Stimulated activated CD4-positive, alpha-beta T cell treated with anti-CD3 and anti-CD28 coated beads, Interleukin-15, amount 100 ng/mL, for 24 hours (primary cell): ENCODE data around the gene HLA-B.
"Not testable (repeated sequence)": the region's sequence is repeated elsewhere in the genome, so short reads cannot be mapped to it uniquely, and the experiment has no call there.

Source experiments
- DNase-seq: peaks from one replicate; pipeline ENCODE4 v3.0.0-alpha.2; 2020

Gene HLA-B

DNA sequence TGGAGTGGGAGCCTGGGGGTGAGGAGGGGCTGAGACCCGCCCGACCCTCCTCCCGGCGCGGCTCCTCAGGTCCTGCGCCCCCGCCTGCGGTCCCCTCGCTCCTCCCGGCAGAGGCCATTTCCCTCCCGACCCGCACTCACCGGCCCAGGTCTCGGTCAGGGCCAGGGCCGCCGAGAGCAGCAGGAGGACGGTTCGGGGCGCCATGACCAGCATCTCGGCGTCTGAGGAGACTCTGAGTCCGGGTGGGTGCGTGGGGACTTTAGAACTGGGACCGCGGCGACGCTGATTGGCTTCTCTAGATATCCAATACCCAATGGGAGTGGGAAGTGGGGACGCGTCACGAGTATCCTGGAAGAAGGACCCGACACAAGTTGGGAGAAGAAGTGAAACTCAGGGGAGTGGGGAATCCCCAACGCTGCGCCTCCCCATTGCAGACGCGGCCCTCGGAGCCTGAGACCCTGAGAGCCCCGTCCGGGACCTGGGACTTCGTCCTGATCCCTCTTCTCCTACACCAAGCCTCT, at the start of gene HLA-B:
TSS of gene HLA-B (minus strand) at position 234 of the 521 bp plus-strand sequence. CDS start at position 213, 21 bp downstream.
- peak; percentile 86 for DNase-seq

DNA sequence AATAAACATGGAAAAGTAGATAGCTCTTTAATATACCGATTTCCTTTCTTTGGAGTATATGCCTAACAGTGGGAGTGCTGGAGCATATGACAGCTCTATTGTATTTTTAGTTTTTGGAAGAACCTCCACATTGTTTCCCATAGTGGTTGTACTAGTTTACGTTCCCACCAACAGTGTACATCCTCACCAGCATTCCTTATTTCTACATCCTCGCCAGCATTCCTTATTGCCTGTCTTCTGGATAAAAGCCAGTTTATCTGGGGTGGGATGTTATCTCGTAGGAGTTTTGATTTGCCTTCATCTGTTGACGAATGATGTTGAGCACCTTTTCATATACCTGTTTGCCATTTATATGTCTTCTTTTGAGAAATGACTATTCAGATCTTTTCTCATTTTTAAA, 49.0 kb upstream of the HLA-B start:
- DNase-seq = no peak

DNA sequence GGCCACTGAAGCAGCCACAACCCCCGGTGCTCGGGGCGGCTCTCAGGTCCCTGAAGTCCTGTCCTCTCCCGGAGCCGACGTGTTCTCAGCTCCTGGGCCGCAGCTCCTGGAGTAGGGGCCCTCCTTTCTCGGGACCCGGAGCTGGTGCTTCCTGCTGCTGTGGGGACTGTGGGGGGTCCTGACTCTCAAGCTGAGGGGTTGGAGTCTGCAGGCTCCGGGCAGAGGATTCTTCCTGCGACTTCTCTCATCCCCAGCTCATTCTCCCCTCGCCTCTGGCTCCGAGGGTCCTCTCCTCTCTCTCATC, 47.0 kb upstream of the HLA-B start:
- not testable (repeated sequence) for DNase-seq

DNA sequence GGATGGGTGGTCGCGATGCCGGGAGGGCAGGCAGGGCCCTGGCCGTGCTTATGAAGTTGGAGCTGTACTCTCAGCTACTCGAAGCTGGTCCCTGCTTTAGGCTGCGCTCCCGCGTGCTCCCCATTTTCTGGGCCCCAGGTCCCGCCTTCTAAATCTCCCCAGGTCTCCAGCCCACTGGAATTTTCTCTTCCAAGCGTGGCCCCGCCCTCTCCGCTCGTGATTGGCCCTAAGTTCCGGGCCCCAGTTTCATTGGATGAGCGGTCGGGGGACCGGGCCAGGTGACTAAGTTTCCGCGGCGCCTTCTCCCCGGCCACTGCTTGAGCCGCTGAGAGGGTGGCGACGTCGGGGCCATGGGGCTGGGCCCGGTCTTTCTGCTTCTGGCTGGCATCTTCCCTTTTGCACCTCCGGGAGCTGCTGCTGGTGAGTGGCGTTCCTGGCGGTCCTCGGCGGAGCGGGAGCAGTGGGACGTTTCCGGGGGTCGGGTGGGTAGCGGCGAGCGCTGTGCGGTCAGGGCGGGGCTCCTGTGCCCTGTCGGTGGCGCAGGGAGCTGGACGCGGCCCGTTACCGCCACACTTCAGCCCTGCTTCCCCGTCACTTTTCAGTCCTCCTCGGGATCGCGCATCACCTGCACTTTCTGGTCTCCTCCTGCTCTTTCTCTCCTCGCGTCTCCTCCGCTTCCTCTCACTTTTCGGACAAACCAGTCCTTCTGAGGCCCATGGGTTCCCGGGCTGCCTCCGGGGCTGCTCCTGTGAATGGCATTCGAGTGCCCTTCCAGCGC, 46.5 kb upstream of the HLA-B start, which contains the start of gene MICA:
TSS of gene MICA (plus strand) at position 313 of the 778 bp plus-strand sequence. CDS start at position 351, 38 bp downstream.
- peak; percentile 88 for DNase-seq

DNA sequence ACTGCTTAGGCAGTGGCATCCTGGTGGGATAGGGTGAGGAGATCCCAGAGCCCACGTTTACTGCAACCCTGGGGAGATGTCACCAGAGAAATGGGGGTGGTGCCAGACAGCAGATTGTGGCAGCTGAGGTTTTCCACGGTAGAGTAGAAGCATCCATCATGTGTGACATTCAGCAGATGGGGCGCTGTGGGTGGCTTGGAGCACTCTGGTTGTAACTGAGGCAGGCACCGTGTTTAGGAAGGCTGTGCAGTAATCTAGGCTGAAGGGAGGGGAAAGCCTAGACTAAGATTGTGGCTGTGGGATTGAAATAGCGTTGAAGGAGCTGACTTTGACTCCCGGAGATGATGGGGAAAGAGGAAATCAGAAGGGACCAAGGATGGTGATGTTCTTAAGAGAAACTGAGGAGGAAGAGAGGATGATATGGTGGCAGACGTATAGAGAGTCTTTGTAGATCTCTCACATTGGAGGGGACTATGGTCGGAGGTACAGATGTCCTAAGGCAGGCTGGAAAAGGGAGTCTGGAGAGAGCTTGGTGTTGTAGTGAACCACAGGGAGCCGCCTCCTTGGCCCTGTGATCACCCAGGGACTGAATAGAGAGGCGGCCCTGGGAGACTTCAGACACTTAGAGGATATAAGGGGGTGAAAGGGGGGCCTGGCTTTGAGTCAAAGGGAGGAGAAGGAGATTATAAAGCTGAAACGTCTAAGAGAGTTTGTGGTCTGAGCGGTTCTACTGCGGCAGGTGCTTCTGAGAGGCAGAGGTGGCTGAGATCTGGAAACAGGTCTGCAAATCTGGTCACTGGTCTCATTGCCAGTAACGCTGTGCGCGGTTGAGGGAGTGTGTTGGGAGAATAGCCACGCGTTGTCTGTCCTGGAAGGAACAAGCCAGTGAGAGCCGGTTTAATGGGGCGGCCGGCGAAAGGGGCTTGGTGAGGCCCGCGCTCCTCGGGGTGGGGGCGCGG, 45.6 kb upstream of the HLA-B start:
- DNase-seq = peak; percentile 43

DNA sequence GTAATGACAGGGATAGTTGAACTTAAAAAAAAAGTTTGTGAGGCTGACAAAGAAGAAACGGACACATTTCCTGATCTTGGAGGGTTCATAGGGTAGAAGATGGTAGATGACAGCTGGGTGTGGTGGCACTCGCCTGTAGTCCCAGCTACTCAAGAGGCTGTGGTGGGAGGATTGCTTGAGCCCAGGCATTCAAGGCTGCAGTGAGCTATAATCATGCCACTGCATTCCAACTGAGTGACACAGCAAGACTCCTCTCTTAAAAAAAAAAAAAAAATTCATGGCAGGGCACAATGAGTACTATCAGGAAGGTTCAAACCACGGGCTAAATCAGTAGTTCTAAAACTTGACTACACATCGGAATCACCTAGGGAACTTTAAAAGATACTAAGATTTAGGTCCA, 44.4 kb upstream of the HLA-B start:
- DNase-seq = no peak

DNA sequence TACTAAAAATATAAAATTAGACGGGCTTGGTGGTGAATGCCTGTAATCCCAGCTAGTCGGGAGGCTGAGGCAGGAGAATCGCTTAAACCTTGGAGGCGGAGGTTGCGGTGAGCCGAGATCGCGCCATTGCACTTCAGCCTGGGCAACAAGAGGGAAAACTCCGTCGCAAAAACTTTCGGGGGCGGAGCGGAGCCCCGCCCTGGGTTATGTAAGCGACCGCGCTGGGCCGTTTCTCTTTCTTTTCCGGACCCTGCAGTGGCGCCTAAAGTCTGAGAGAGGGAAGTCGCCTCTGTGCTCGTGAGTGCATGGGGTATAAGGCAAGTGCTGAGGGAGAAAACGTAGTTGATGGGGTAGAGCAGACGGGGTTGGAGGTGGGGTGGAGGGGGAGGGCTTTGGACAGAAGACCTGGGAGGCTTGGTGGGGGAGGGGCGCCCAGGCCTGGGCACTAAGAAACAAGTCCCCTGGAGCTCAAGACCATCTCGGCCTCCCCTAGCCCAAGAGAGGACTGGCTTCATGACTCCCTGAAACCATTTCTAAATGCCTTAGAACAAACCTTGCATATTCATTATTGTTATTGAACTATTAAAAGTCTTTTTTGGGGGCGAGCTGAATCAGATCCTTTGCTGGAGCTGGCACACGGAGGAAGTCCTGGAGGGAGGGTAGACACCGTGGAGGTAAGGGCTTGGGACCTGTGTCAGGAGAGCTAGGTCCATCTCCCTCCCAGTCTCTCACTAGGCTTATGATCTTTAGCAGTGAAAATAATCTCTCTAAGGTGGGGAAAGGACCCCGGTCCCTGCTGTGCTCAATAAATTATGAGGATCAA, 43.7 kb upstream of the HLA-B start:
- peak; percentile 82 for DNase-seq

DNA sequence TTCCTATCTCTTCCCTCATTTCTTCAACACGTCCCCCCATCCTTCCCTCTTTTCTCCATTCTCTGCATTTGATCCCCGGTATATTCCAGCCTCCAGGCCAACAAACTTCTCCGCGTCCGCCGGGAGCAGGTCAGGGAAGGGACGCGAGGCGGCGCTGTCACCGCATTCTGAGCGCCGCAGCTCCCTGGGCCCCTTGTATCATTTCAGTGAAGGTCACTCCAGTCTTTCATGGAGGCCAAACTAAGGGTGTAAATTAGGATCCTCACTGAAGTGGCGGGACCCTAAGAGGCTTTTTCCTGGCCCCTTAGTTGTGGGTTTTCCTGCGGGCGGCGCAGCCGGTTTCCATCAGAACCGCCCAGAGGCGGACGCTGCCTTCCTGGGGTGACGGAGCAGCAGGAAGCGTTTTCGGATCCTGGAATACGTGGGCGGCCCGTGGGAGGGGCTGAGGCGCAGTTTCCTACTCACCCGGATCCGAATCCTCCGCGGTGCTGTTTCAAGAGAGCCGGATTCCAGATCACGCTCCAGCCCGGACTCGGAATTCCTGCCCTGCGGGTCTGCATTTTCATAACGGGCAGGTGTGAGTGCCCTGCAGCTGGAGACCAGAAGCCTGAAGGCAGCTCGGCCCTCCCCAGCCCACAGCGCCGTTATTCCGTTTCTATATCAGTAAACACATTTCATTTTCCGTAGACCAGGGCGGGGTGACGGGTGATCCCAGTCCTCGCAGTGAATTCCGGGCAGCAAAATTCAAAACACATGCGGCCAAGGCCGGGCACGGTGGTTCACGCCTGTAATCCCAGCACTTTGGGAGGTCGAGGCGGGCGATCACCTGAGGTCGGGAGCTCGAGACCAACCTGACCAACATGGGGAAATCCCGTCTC, 42.8 kb upstream of the HLA-B start:
- DNase-seq = peak; percentile 80

DNA sequence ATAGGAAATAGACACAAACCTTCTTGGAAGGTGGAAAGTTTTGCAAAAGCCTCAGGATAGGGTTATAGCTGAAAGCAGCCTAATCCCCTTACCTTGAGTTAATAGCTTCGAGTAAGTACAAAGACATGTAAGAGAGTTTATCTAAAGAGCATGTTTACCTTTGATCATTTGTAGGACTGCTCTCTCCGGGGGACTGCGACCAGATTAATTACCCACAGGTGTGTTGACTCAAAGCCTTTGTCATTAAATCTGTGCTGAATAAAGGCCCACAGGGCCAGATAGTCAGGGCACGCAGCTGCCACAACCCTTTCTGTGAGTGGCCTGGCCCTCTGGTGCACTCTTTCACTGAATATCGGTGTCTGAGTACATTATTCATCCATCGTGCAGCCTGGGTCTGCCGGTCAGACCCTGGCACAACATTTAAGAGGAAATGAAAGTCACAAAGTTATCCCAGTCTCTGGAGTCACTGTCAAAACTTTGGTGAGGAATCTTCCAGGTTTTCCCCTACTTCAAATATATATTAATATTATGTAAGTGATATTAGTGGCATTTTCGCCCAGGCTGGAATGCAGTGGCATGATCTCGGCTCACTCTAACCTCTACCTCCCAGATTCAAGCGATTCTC, 41.0 kb upstream of the HLA-B start:
- no peak for DNase-seq

DNA sequence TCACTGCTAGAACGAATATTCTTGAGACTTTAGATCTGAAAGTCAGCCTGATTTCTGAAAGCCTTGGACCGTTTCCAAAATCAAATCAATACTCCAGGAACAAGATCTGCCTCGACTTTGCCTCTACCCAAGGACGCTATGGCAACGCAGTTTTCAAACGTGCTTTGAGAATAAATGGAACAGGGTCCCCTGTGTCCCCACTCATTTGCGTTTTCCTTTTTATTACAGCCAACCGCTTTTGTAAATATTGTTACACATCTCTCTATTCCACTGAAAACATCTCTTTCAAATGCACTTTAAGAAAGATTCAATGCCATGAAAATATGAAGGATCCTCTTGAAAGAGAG, 40.1 kb upstream of the HLA-B start:
- not testable (repeated sequence) for DNase-seq

DNA sequence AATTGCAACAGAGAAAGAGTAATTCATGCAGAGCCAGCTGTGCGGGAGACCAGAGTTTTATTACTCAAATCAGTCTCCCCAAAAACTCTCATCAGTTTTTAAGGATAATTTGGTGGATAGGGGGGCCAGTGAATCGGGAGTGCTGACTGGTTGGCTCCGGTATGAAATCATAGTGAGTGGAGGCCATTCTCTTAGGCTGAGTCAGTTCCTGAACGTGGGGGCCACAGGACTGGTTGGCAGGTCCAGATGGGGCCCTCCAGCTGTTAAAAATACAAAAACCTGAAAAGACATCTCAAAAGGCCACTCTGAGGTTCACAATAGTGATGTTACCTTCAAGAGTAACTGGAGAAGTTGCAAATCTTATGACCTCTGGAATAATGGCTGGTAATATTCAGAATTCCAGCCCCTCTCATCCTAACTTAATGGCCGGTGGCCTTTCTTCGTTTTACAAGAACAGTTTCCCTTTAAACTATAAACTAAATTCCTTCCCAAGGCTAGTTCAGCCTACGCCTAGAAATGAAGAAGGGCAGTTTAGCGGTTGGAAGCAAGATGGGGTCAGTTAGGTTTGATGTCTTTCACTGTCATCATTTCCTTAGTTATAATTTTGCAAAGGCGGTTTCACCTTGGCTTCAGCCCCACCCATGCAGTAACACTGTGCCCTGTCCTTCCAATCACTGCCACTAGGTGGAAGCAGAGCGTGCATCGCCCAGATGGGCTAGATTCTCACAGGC, 39.6 kb upstream of the HLA-B start:
- DNase-seq = peak; percentile 92

DNA sequence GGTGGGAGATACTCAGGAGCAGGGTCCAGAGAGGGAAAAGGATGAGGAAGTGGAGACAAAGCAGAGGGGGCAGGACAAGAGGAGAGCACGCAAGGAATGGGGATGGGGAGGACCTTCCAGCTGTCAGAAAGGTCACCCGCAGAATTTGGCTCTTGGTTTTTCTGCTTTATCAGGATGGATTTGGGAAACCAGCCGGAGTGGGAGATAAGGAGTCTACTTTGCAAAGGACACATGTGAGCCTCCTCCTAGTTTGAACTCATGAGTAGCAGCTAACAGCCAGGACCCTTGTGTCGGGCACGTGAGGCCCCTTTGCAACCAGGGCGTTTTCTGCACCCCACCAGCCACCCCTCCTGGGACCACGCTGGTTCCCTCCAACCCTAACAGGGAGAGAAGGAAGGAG, 38.9 kb upstream of the HLA-B start:
- no peak for DNase-seq

DNA sequence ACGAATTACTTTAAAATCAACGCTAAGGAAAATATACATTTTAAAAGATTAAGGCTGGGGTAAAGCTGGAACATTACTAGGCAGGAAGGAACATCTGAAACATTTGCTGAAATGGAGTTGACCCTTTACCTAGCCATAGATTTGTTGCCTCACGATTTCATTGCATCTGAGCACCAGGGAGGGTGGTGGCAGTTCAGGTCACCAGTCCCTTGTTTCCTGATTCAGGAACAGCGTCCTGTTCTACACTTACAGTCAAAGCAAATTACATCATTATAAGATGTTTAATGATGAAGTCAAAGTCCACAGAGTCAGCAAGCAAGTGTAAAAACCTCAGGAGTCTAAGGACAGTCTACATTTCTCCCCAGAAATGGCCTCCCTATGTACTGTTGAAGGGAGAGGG, 37.4 kb upstream of the HLA-B start:
- DNase-seq = no peak

DNA sequence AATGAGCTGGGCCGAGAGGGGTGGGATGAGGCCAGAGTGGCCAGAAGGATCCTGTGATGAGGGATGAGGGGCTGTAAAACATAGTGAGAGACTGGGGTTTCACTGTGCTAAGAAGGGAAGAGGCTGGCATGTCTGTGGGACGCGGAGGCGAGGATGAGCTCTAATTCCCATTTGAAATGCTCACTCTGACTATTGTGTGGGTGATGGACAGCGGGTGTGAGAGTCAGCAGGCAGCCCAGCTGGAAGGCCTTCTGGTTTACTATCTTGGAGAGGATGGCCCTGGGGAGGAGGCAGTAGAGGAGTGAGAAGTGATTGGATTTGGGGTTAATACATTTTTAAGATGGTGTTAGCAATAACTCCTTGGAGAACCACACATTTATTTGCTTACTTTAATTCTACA, 37.0 kb upstream of the HLA-B start:
- no peak for DNase-seq

DNA sequence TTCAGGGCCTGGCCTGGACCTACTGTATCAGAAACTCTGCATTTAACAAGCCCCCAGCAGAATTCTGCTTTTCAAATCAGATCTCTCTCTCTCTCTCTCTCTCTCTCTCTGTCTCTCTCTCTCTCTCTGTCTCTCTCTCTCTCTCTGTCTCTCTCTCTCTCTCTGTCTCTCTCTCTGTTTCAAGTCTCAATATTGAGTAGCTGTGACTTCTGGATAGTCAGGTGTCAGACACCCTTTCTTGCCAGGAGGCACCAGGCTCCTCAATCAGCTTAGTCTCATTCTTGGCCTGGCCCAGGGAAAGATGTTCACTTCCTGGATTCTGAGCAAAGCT, 32.8 kb upstream of the HLA-B start:
- not testable (repeated sequence) for DNase-seq

DNA sequence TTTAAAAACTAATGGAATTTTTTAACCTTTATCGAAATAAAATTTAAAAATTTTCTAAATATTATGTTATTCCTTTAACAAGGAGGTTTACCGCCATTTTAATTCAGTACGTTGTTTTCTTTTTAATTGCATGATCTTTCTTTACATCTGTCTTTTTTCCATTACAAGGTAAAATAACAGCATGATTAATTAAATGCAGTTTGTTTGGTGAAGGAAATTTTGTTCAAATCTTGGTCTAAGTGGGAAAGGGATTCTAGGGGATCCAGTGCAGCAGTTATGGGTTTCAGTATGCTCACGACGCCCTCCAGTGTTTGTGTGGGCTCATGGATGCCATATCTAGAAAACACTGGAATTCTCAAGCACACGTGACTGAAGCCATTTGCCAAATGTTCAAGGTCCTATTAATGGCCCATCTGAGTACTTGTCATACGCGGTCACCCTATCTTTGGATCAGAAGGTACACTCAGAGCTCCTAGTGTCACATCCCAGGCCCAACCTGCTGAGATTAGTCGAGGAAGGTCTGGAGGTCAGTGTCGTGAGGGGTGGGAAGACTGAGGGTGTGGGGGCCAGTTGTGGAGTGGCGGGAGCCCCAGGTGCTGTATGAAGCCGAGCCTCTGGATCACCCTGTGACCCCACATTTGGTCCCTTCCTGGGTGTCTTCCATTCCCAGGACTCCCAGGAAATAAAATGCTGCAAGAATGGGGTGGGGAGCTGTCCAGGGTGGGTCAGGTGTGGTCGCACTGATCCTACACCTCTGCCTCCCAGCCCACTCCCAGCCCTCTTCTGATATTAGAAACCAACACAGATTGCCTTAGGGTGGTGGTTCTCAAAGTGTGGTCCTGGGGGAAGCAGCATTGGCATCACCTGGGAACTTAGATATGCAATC, 32.2 kb upstream of the HLA-B start:
- not testable (repeated sequence) for DNase-seq

DNA sequence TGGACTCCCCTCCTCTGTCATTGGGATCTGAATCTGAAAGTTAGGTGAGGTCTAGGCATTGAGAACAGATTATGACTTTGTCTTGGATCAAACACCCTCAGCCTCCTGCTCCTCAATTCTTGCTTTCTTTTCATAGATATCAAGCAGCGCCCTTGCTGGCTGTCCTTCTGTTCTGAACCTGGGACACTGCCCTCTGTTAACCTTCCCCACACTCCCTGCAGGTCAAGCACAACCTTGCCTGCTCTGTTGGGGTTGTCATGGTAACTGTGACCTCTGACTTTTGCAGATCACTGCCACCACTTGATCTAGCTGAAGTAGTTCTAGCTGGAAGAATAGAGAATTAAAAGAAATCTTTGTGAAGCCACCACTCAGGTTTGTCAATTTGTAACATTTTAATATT, 30.0 kb upstream of the HLA-B start:
- no peak for DNase-seq

DNA sequence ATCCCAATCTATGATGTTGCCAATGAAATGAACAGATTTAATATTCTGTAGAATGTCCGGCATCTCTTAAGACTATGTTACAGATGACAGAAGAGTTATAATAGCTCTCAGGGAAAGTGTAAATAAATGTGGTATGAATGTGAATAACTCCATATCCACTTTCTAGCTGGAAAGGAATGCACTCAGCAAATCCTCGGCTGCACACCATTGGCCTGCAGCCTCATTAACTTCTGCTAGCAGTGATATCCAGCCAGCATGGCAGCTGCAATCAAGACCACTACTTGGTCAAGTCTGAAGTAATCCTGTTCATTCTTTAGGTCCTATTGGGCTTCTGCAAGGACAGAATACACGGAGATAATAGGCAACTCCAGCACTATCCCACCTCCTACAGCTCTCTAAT, 29.1 kb upstream of the HLA-B start:
- DNase-seq = no peak

DNA sequence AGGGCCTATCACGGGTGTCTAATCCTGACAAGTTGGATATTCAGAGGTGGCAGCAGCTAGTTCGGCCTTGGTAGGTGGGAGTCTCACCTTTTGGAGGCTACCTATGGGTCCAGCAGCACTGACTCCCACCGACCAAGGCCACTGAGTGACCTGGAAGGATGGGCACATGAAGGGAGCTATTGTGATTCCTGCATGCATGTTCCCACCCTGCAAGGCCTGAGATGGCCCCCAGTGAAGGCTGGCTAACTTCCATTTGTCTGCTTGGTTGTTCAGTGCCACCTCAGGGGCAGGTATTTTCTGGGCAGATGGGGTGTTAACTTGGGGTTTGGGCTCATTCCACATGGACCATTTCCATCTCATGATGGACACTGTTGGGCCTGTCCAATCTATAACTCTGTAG, 28.1 kb upstream of the HLA-B start:
- no peak for DNase-seq

DNA sequence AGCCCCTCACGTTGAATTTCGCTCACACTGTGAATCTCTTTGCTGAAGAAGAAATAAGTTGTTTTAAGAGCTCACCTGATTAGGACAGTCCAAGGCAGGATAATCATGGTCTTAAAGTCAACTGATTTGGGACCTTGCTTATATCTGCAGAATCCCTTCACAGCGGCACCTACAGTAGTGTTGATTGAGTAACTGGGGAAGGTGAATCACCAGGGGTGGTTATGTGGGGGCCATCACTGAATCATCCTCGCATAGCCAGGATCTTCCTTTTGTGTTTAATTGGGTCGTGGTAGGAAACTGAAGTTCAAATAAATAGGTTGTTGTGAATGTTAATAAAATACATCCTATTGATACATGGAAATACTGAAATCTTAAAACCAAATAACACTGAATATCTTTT, 26.2 kb upstream of the HLA-B start:
- DNase-seq = peak; percentile 28
